ENCODE results near the gene PLEKHB1.
A peak's percentile ranks its signal among the peaks of the same experiment; 100 is the strongest.

PLEKHB1 gene

GRCh38 chr11:73645972-73646631 lies at the start of gene PLEKHB1:
TSS of gene PLEKHB1 (plus strand) at chr11:73646581. CDS start at chr11:73646609, 28 bp downstream.
- H3K36me3 Mint-ChIP-seq: no peaks in the 10 kb centered on the region
- ATAC-seq: no peak
- peaks cover 12% of the 10 kb centered on the region for H3K4me1 Mint-ChIP-seq
- no peaks in the 10 kb centered on the region for H3K9me3 Mint-ChIP-seq
- peak within 1 kb of the TSS; percentile 80 for H3K4me3 Mint-ChIP-seq
- no peaks in the 10 kb centered on the region for H3K27me3 Mint-ChIP-seq
- peak within 1 kb of the TSS; percentile 78 for H3K27ac Mint-ChIP-seq

- ATAC-seq: no peak
- Mint-ChIP-seq H3K27me3 (no peaks in the 10 kb centered on the region), H3K4me1 (peaks cover 44% of the 10 kb centered on the region), H3K4me3 (peak overlapping the region; percentile 93), H3K36me3 (peaks cover 3% of the 10 kb centered on the region), H3K9me3 (no peaks in the 10 kb centered on the region), H3K27ac (peak overlapping the region; percentile 94)
Observed at GRCh38 chr11:73597336-73597955, 48.9 kb upstream of the PLEKHB1 start.

GRCh38 chr11:73597956-73598718 lies 48.2 kb upstream of the PLEKHB1 start, which contains the start of gene FAM168A:
TSS of gene FAM168A (minus strand) at chr11:73598112. CDS start at chr11:73468474, 129,638 bp downstream.
- Mint-ChIP-seq H3K9me3 (no peaks in the 10 kb centered on the region), H3K27ac (peak within 1 kb of the TSS; percentile 94), H3K4me1 (peaks cover 42% of the 10 kb centered on the region), H3K27me3 (no peaks in the 10 kb centered on the region), H3K4me3 (peak within 1 kb of the TSS; percentile 93), H3K36me3 (no peaks in the 10 kb centered on the region)
- ATAC-seq: peak; percentile 98

- peak overlapping the region; percentile 93 for H3K4me3 Mint-ChIP-seq
- H3K27ac Mint-ChIP-seq: peak overlapping the region; percentile 94
- H3K27me3 Mint-ChIP-seq: no peaks in the 10 kb centered on the region
- no peaks in the 10 kb centered on the region for H3K36me3 Mint-ChIP-seq
- no peak for ATAC-seq
- no peaks in the 10 kb centered on the region for H3K9me3 Mint-ChIP-seq
- H3K4me1 Mint-ChIP-seq: peaks cover 37% of the 10 kb centered on the region
Observed at GRCh38 chr11:73598719-73599379, 47.5 kb upstream of the PLEKHB1 start.

GRCh38 chr11:73612601-73613140 lies 33.7 kb upstream of the PLEKHB1 start:
- Mint-ChIP-seq H3K27me3 (peaks cover 10% of the 10 kb centered on the region), H3K4me1 (no peaks in the 10 kb centered on the region), H3K27ac (no peak overlapping the region), H3K9me3 (no peaks in the 10 kb centered on the region), H3K36me3 (no peaks in the 10 kb centered on the region), H3K4me3 (no peak overlapping the region)
- ATAC-seq: no peak

- Mint-ChIP-seq H3K27me3 (peaks cover 7% of the 10 kb centered on the region), H3K9me3 (no peaks in the 10 kb centered on the region), H3K4me1 (no peaks in the 10 kb centered on the region), H3K4me3 (no peak overlapping the region), H3K27ac (no peak overlapping the region), H3K36me3 (no peaks in the 10 kb centered on the region)
- ATAC-seq: no peak
Observed at GRCh38 chr11:73614591-73614990, 31.8 kb upstream of the PLEKHB1 start.

GRCh38 chr11:73622926-73623593 lies 23.3 kb upstream of the PLEKHB1 start:
- no peak overlapping the region for H3K4me3 Mint-ChIP-seq
- H3K4me1 Mint-ChIP-seq: peaks cover 21% of the 10 kb centered on the region
- no peak for ATAC-seq
- H3K9me3 Mint-ChIP-seq: no peaks in the 10 kb centered on the region
- no peak overlapping the region for H3K27ac Mint-ChIP-seq
- H3K36me3 Mint-ChIP-seq: no peaks in the 10 kb centered on the region
- H3K27me3 Mint-ChIP-seq: peaks cover 22% of the 10 kb centered on the region

GRCh38 chr11:73623686-73624085 lies 22.7 kb upstream of the PLEKHB1 start:
- H3K27ac Mint-ChIP-seq: no peak overlapping the region
- no peaks in the 10 kb centered on the region for H3K9me3 Mint-ChIP-seq
- peaks cover 21% of the 10 kb centered on the region for H3K4me1 Mint-ChIP-seq
- H3K4me3 Mint-ChIP-seq: no peak overlapping the region
- no peak for ATAC-seq
- no peaks in the 10 kb centered on the region for H3K36me3 Mint-ChIP-seq
- H3K27me3 Mint-ChIP-seq: peaks cover 22% of the 10 kb centered on the region

- H3K4me1 Mint-ChIP-seq: peaks cover 21% of the 10 kb centered on the region
- no peak overlapping the region for H3K27ac Mint-ChIP-seq
- peak; percentile 66 for ATAC-seq
Observed at GRCh38 chr11:73625696-73626318, 20.6 kb upstream of the PLEKHB1 start.

GRCh38 chr11:73629907-73630306 lies 16.5 kb upstream of the PLEKHB1 start:
- Mint-ChIP-seq H3K27ac (no peak overlapping the region), H3K4me1 (peaks cover 5% of the 10 kb centered on the region), H3K36me3 (no peaks in the 10 kb centered on the region), H3K4me3 (no peak overlapping the region), H3K27me3 (peaks cover 1% of the 10 kb centered on the region), H3K9me3 (no peaks in the 10 kb centered on the region)
- no peak for ATAC-seq

More at GRCh38 chr11:73625696-73626318, 20.6 kb upstream of the PLEKHB1 start:
- H3K4me3 Mint-ChIP-seq: no peak overlapping the region
- no peaks in the 10 kb centered on the region for H3K9me3 Mint-ChIP-seq
- no peaks in the 10 kb centered on the region for H3K36me3 Mint-ChIP-seq
- H3K27me3 Mint-ChIP-seq: peaks cover 22% of the 10 kb centered on the region

GRCh38 chr11:73632996-73633395 lies 13.4 kb upstream of the PLEKHB1 start:
- Mint-ChIP-seq H3K27me3 (no peaks in the 10 kb centered on the region), H3K9me3 (no peaks in the 10 kb centered on the region), H3K36me3 (no peaks in the 10 kb centered on the region), H3K4me3 (no peak overlapping the region), H3K27ac (no peak overlapping the region), H3K4me1 (no peaks in the 10 kb centered on the region)
- ATAC-seq: no peak

GRCh38 chr11:73633999-73634398 lies 12.4 kb upstream of the PLEKHB1 start:
- Mint-ChIP-seq H3K36me3 (no peaks in the 10 kb centered on the region), H3K27ac (no peak overlapping the region), H3K9me3 (no peaks in the 10 kb centered on the region), H3K4me1 (no peaks in the 10 kb centered on the region), H3K4me3 (no peak overlapping the region), H3K27me3 (no peaks in the 10 kb centered on the region)
- no peak for ATAC-seq

GRCh38 chr11:73635721-73636120 lies 10.7 kb upstream of the PLEKHB1 start:
- no peak overlapping the region for H3K27ac Mint-ChIP-seq

GRCh38 chr11:73636249-73636648 lies 10.1 kb upstream of the PLEKHB1 start:
- Mint-ChIP-seq H3K9me3 (no peaks in the 10 kb centered on the region), H3K36me3 (no peaks in the 10 kb centered on the region), H3K4me1 (no peaks in the 10 kb centered on the region), H3K27me3 (peaks cover 13% of the 10 kb centered on the region), H3K4me3 (no peak overlapping the region), H3K27ac (no peak overlapping the region)
- ATAC-seq: no peak

More at GRCh38 chr11:73635721-73636120, 10.7 kb upstream of the PLEKHB1 start:
- peaks cover 12% of the 10 kb centered on the region for H3K27me3 Mint-ChIP-seq
- no peak for ATAC-seq
- H3K36me3 Mint-ChIP-seq: no peaks in the 10 kb centered on the region
- H3K4me1 Mint-ChIP-seq: no peaks in the 10 kb centered on the region
- no peak overlapping the region for H3K4me3 Mint-ChIP-seq
- no peaks in the 10 kb centered on the region for H3K9me3 Mint-ChIP-seq

Measured in stimulated activated memory B cell treated with anti-CD40 and anti-IgM and Interleukin-4, amounts not matched to agents 10 μg/mL and 1 μg/mL and 100 μg/mL, for 72 hours (primary cell).